Glutamatergic neuron (in vitro differentiated cells): ENCODE results near the gene TRIP4. TPM values are rescaled to one million over a fixed set of nuclear protein-coding genes. Genes with fewer than 3 reads are reported as not detected.

Experiments
- DNase-seq: peaks from one replicate; pipeline ENCODE4 v3.0.0; 2022
- H3K27ac Mint-ChIP-seq: one replicate; pipeline ENCODE4 v1.8.0; 2020; ENCODE audit warnings: mild to moderate bottlenecking, mixed read lengths, inconsistent platforms; ENCODE audit not compliant: unreplicated experiment
- H3K27me3 Mint-ChIP-seq: one replicate; pipeline ENCODE4 v1.8.0; 2020; ENCODE audit warnings: mild to moderate bottlenecking, moderate library complexity, mixed read lengths, inconsistent platforms; ENCODE audit not compliant: unreplicated experiment
- H3K36me3 Mint-ChIP-seq: one replicate; pipeline ENCODE4 v1.8.0; 2020; ENCODE audit warnings: mild to moderate bottlenecking, mixed read lengths, inconsistent platforms; ENCODE audit not compliant: unreplicated experiment
- H3K4me1 Mint-ChIP-seq: one replicate; pipeline ENCODE4 v1.8.0; 2020; ENCODE audit warnings: mild to moderate bottlenecking, low read depth, mixed read lengths, inconsistent platforms; ENCODE audit not compliant: unreplicated experiment
- H3K4me3 Mint-ChIP-seq: one replicate; pipeline ENCODE4 v1.8.0; 2020; ENCODE audit warnings: mild to moderate bottlenecking, mixed read lengths, inconsistent platforms; ENCODE audit not compliant: unreplicated experiment
- H3K9me3 Mint-ChIP-seq: one replicate; pipeline ENCODE4 v1.8.0; 2020; ENCODE audit warnings: mild to moderate bottlenecking, moderate library complexity, mixed read lengths, inconsistent platforms; ENCODE audit not compliant: unreplicated experiment
- total RNA-seq: library from RNA; stranded (reverse); fragmentation: NEBNext Ultra II Directional; extraction: Animal tissue kit (Norgen Biotek cat#: 25700); gene quantifications from one replicate; pipeline ENCODE4 v1.2.1, GENCODE V29; 2021; ENCODE audit not compliant: unreplicated experiment
- TF ChIP-seq, protein P1 (sequence below): fragments of 200-600 bp; sonication (generic); IDR thresholded peaks from one replicate; pipeline ENCODE4 v1.5.0; 2021; ENCODE audit not compliant: partially characterized antibody, unreplicated experiment

Gene TRIP4
- total RNA-seq, 1 donor from 2014 or later = 48.7 TPM

DNA sequence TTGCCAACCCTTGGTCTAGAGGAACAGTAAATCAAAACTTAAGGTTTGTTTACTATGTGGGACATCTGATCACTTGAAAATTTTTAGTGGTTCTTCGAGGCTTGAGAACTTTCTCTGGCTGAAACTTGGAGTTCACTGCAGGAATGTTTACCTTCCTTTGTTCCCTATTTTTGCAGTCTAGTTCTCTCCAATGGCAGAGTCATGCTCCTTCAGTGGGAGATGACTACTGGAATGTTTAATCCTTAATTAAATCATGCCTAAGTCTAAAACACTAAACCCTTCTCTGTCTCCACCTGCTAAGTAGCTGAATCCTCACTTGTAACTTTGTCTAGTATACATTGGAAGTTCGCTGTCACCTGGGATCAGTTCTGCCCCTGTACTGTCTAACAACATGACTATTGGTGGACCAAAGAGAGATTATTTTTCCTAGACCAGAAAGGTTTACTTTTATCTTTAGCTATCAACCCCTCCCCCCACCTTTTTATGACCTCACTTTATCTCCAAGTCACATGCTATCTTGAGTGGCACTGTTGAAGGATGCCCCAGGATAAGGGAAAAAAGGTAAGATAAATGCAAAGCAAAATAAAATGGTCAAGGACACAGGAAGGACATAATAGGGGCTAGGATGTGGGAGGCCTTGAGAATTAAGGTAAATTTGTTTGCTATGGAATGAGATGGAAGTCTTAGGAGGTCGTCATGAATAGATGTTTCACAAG is 71.6 kb downstream of the TRIP4 start:
- peak overlapping the region; percentile 87 for H3K4me3 Mint-ChIP-seq
- DNase-seq = no peak
- H3K27ac Mint-ChIP-seq = peak overlapping the region; percentile 91
- TF ChIP-seq, protein P1, sequence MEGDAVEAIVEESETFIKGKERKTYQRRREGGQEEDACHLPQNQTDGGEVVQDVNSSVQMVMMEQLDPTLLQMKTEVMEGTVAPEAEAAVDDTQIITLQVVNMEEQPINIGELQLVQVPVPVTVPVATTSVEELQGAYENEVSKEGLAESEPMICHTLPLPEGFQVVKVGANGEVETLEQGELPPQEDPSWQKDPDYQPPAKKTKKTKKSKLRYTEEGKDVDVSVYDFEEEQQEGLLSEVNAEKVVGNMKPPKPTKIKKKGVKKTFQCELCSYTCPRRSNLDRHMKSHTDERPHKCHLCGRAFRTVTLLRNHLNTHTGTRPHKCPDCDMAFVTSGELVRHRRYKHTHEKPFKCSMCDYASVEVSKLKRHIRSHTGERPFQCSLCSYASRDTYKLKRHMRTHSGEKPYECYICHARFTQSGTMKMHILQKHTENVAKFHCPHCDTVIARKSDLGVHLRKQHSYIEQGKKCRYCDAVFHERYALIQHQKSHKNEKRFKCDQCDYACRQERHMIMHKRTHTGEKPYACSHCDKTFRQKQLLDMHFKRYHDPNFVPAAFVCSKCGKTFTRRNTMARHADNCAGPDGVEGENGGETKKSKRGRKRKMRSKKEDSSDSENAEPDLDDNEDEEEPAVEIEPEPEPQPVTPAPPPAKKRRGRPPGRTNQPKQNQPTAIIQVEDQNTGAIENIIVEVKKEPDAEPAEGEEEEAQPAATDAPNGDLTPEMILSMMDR = no peak
- H3K9me3 Mint-ChIP-seq = peaks cover 11% of the 10 kb centered on the region
- peaks cover 39% of the 10 kb centered on the region for H3K4me1 Mint-ChIP-seq
- H3K27me3 Mint-ChIP-seq = peaks cover 10% of the 10 kb centered on the region
- H3K36me3 Mint-ChIP-seq = no peaks in the 10 kb centered on the region

DNA sequence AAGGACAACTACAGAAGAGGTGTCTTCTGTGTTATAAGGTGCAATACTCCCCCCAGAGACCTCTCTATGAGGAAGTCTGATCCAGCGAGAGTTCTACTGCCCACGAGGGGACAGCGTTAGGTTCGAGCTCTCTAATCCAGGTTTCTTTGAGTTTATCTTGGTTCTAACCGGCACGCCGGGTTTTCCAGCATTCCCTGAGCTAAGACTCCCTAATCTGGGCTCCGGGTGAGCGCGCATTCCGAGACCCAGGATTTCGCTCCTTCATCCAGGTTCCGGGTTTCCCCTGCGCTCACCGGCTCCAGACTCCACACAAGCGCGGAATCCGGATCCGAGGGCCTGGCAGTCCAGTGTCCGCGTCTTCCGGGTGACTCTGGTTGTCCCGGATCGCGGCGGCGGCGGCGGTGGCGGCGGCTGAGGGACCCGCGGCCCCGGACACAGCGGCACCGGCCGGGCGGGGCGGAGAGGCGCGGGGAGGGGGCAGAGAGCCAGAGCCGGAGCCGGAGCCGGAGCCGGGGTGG is 72.6 kb downstream of the TRIP4 start, which contains the start of gene ZNF609:
Gene ZNF609, plus strand, starts transcription at position 373 of the 518 bp plus-strand sequence. CDS start 38,842 bp downstream, outside the sequence.
- DNase-seq = peak; percentile 98
- Mint-ChIP-seq H3K27me3 (peaks cover 10% of the 10 kb centered on the region), H3K36me3 (no peaks in the 10 kb centered on the region), H3K27ac (peak within 1 kb of the TSS; percentile 97), H3K4me1 (peaks cover 40% of the 10 kb centered on the region), H3K4me3 (peak within 1 kb of the TSS; percentile 94), H3K9me3 (peaks cover 11% of the 10 kb centered on the region)
- TF ChIP-seq, protein P1 = no peak

DNA sequence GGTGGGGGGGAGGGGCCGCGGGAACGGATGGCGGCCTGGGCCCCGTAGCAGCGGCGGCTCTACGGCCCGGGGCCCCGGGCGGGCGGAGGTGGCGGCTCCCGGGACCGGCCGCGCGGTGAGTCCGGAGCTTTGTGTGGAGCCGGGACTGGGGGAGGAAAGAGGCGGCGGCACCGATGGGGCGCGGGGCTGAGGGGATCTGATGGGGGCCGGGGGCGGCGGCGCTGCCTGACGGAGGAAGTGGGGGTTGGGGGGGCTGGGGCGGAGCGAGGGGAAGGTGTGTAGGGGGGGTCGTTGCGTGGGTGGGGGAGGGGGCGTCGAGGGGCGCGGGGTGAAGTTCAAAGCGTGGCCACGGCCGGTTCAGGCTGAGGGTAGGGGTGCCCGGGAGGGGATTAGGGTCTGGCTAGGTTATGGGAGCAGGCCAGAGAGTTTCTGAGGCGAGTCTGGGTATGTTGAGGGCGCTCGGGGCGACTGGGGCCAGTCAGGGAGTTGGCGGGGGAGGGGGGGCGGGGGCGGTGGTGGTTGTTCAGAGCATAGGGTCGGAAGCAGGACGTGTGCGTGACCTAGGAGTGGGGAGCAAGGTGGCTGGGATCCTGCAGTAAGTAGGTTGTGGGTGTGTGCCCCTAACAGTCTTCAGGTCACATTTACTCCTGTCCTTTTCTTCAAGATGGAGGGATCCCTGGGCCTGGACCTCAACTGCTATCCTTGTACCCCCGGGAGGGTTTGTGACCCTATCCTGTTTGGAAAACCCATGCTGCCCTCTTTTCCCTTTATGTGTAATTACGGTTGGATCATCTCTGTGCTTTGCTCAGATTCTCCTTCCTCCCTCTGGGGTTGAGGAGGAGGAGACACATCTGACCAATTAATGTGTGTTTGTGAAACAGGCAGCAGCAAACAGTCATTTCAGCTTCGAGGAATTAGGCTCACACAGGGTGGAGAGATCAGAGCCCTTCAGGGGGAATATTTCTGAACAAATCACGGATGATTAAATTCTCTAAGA is 73.4 kb downstream of the TRIP4 start:
- H3K27ac Mint-ChIP-seq = peak overlapping the region; percentile 97
- peaks cover 37% of the 10 kb centered on the region for H3K4me1 Mint-ChIP-seq
- H3K36me3 Mint-ChIP-seq = no peaks in the 10 kb centered on the region
- peaks cover 10% of the 10 kb centered on the region for H3K27me3 Mint-ChIP-seq
- H3K4me3 Mint-ChIP-seq = peak overlapping the region; percentile 94
- H3K9me3 Mint-ChIP-seq = peaks cover 11% of the 10 kb centered on the region
- TF ChIP-seq, protein P1 = no peak
- DNase-seq = peak; percentile 46

DNA sequence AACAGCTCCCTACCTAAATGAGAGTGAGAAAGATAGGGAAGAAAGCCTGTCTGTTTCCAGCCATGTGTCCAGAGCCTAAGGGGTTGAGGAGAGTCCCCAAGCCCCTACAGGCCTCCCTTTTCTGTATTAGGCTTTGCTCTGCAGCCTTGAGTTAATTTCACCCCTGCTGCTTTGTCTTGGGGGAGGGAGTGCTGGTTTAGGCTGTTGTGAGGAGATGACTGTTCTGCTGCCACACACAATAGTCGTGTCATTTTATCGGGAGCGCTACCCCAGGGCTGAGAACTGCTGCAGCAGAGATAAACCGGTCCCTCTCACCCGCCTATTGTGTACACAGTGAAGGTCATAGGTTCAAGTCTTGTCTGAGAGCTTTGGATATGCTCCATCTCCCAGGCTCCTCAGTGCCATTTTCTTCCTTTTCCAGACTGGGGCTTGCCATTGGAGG is 74.1 kb downstream of the TRIP4 start:
- Mint-ChIP-seq H3K4me1 (peaks cover 36% of the 10 kb centered on the region), H3K36me3 (no peaks in the 10 kb centered on the region), H3K27ac (peak overlapping the region; percentile 97), H3K9me3 (peaks cover 11% of the 10 kb centered on the region), H3K4me3 (peak overlapping the region; percentile 94), H3K27me3 (peaks cover 10% of the 10 kb centered on the region)
- peak; percentile 32 for DNase-seq
- TF ChIP-seq, protein P1 = no peak
